ENCODE results near the gene BICRA.

- TF ChIP-seq EZH2 (IDR thresholded peaks at IDR 0.05; ENCODE audit: borderline replicate concordance, low read depth, low read length, poor library complexity, severe bottlenecking) (no peak), CTCF (conservative IDR thresholded peaks at IDR 0.05; ENCODE audit: low read depth, low read length) (no peak)
These were observed 10.3 kb upstream of the BICRA start for GRCh38 chr19:47598407-47599349.
